PC-9 (cell line): ENCODE data around the gene FGFR3. TPM values are rescaled to one million over a fixed set of nuclear protein-coding genes. Genes with fewer than 3 reads are reported as not detected.
A peak's percentile ranks its signal among the peaks of the same experiment; 100 is the strongest.

Source experiments
- BruUV-seq: library from RNA; stranded (reverse); fragments of 400-500 nt; replicated peaks from 2 replicates; lab custom pipeline; 2021; lab: Mats Ljungman, UMichigan
- CTCF ChIA-PET: fragments of 300-600 bp; sonication (Branson Sonifier 250); formaldehyde crosslinking; loops from one replicate; lab custom pipeline; 2022; ENCODE audit warnings: antibody characterized with exemption; lab: Charles Lee
- POLR2A ChIA-PET: fragments of 300-600 bp; sonication (Branson Sonifier 250); formaldehyde crosslinking; loops from one replicate; lab custom pipeline; 2022; ENCODE audit warnings: antibody characterized with exemption; ENCODE audit not compliant: unreplicated experiment; lab: Charles Lee
- DNase-seq, 2 experiments: peaks; one replicate each; pipeline versions ENCODE4 v3.0.0 to v3.0.0-alpha.2; 2015 to 2022; ENCODE audit warnings: mixed read lengths in 1 of 2
- H2AFZ ChIP-seq: fragments of 200-600 bp; sonication (generic); 2 replicates; pipeline ENCODE4 v1.8.1; 2017; ENCODE audit warnings: antibody characterized with exemption
- H3F3A ChIP-seq: fragments of 200-600 bp; sonication (generic); 2 replicates; pipeline ENCODE4 v1.8.1; 2017; ENCODE audit warnings: antibody characterized with exemption, mild to moderate bottlenecking, low read depth; ENCODE audit not compliant: insufficient read depth
- H3K27ac ChIP-seq: fragments of 200-600 bp; sonication (generic); 2 replicates; pipeline ENCODE4 v1.6.1; 2016; ENCODE audit warnings: mixed run types
- H3K27me3 ChIP-seq: fragments of 200-600 bp; sonication (generic); 2 replicates; pipeline ENCODE4 v1.6.1; 2016; ENCODE audit warnings: low read depth, mixed run types; ENCODE audit not compliant: insufficient read depth
- H3K36me3 ChIP-seq: fragments of 200-600 bp; sonication (generic); 2 replicates; pipeline ENCODE4 v1.6.1; 2016; ENCODE audit warnings: low read depth, mixed run types
- H3K4me1 ChIP-seq: fragments of 200-600 bp; sonication (generic); replicated peaks from 2 replicates; pipeline ENCODE4 v1.6.1; 2016; ENCODE audit warnings: mixed run types; ENCODE audit not compliant: insufficient read depth
- H3K4me2 ChIP-seq: fragments of 200-600 bp; sonication (generic); 2 replicates; pipeline ENCODE4 v1.6.1; 2017; ENCODE audit warnings: mixed run types
- H3K4me3 ChIP-seq: fragments of 200-600 bp; sonication (generic); 2 replicates; pipeline ENCODE4 v1.6.1; 2016; ENCODE audit warnings: mixed run types
- H3K79me2 ChIP-seq: fragments of 200-600 bp; sonication (generic); 2 replicates; pipeline ENCODE4 v1.6.1; 2017; ENCODE audit warnings: low read depth, mixed run types
- H3K9me2 ChIP-seq: fragments of 200-600 bp; sonication (generic); 2 replicates; pipeline ENCODE4 v1.8.1; 2017; ENCODE audit warnings: mild to moderate bottlenecking; ENCODE audit not compliant: insufficient read depth
- H3K9me3 ChIP-seq: fragments of 200-600 bp; sonication (generic); 2 replicates; pipeline ENCODE4 v1.8.1; 2016; ENCODE audit warnings: low read depth; ENCODE audit not compliant: insufficient read depth
- H4K20me1 ChIP-seq: fragments of 200-600 bp; sonication (generic); 2 replicates; pipeline ENCODE4 v1.8.1; 2017; ENCODE audit not compliant: insufficient read depth
- CTCF ChIP-seq: fragments of 200-600 bp; sonication (generic); conservative IDR thresholded peaks from 2 replicates; pipeline ENCODE4 v1.6.1; 2017; ENCODE audit warnings: mixed run types, antibody characterized with exemption, mild to moderate bottlenecking, moderate library complexity
- EZH2 ChIP-seq: fragments of 200-600 bp; sonication (generic); IDR thresholded peaks from 2 replicates; pipeline ENCODE4 v1.8.0; 2017; ENCODE audit warnings: antibody characterized with exemption, low read depth
- intact Hi-C: fragments of 100-400 bp; cut with micrococcal nuclease; formaldehyde crosslinking; loops from one replicate; pipeline ENCODE4 v1.10.0; 2022; ENCODE audit not compliant: unreplicated experiment
- total RNA-seq: library from RNA; stranded (reverse); gene quantifications from 2 replicates; pipeline ENCODE4 v1.2.3, GENCODE V29; 2021

Gene FGFR3
- total RNA-seq, 1 experiment from 2014 or later: 8.2 TPM

- no peak for DNase-seq
- intact Hi-C loops: no loop called here
- TF ChIP-seq EZH2: no peak
- no peak for TF ChIP-seq CTCF
- H3K4me2 ChIP-seq: no peak overlapping the region
- H3K27me3 ChIP-seq: no peaks in the 10 kb centered on the region
- CTCF ChIA-PET: interaction anchor here (0.6 kb wide), 1 partner anchor 138 kb away, joined by 10 read pairs; no protein-coding TSS in a partner anchor
- H3K9me3 ChIP-seq: no peaks in the 10 kb centered on the region
- H4K20me1 ChIP-seq: no peaks in the 10 kb centered on the region
- H3K9me2 ChIP-seq: no peaks in the 10 kb centered on the region
- no peak overlapping the region for H3K4me3 ChIP-seq
- no peak overlapping the region for H3K27ac ChIP-seq
- H3K4me1 ChIP-seq: peaks cover 9% of the 10 kb centered on the region
- peaks cover 20% of the 10 kb centered on the region; the same call in 1 of the 2 replicates for H3F3A ChIP-seq
- BruUV-seq: no TSS peak
- no peaks in the 10 kb centered on the region for H3K79me2 ChIP-seq
- no peak overlapping the region for H2AFZ ChIP-seq
- no peaks in the 10 kb centered on the region for H3K36me3 ChIP-seq
- POLR2A ChIA-PET: interaction anchor here (0.7 kb wide), 1 partner anchor 456 kb away, joined by 6 read pairs; no protein-coding TSS in a partner anchor
These were observed 4.7 kb upstream of the FGFR3 start for GRCh38 chr4:1788254-1788973.

- H3K79me2 ChIP-seq: no peaks in the 10 kb centered on the region
- H3K4me3 ChIP-seq: no peak overlapping the region
- no peaks in the 10 kb centered on the region for H3K9me2 ChIP-seq
- TF ChIP-seq CTCF: no peak
- TF ChIP-seq EZH2: no peak
- BruUV-seq: no TSS peak
- H3F3A ChIP-seq: peaks cover 20% of the 10 kb centered on the region; the same call in 1 of the 2 replicates
- ChIA-PET POLR2A (no interaction called here), CTCF (interaction anchor here (0.7 kb wide), 1 partner anchor 76 kb away, joined by 4 read pairs; no protein-coding TSS in a partner anchor)
- H4K20me1 ChIP-seq: no peaks in the 10 kb centered on the region
- no peak overlapping the region for H3K27ac ChIP-seq
- peaks cover 7% of the 10 kb centered on the region; the same call in 1 of the 2 replicates for H3K4me1 ChIP-seq
- H3K4me2 ChIP-seq: no peak overlapping the region
- H3K36me3 ChIP-seq: no peaks in the 10 kb centered on the region
- no peak overlapping the region for H2AFZ ChIP-seq
- H3K9me3 ChIP-seq: no peaks in the 10 kb centered on the region
- peak in 1 of 2 experiments; percentile 25 for DNase-seq
- peaks cover 7% of the 10 kb centered on the region for H3K27me3 ChIP-seq
- intact Hi-C loops: no loop called here
These were observed 3.5 kb upstream of the FGFR3 start for GRCh38 chr4:1789552-1789951.

GRCh38 chr4:1790005-1790404, 3.1 kb upstream of the FGFR3 start:
- peaks cover 12% of the 10 kb centered on the region for H3K27me3 ChIP-seq
- intact Hi-C loops: loop anchor here (5.0 kb wide), 1 partner anchor 38 kb away; no protein-coding TSS in a partner anchor
- no peak overlapping the region for H3K4me3 ChIP-seq
- H3K36me3 ChIP-seq: no peaks in the 10 kb centered on the region
- TF ChIP-seq EZH2 (no peak), CTCF (no peak)
- H3K4me1 ChIP-seq: peaks cover 7% of the 10 kb centered on the region; the same call in 1 of the 2 replicates
- no peak for DNase-seq
- no peaks in the 10 kb centered on the region for H4K20me1 ChIP-seq
- no peak overlapping the region for H3K27ac ChIP-seq
- no peaks in the 10 kb centered on the region for H3K79me2 ChIP-seq
- H3K9me2 ChIP-seq: no peaks in the 10 kb centered on the region
- no peaks in the 10 kb centered on the region for H3K9me3 ChIP-seq
- H3K4me2 ChIP-seq: no peak overlapping the region
- BruUV-seq: no TSS peak
- ChIA-PET POLR2A (no interaction called here), CTCF (no interaction called here)
- peaks cover 20% of the 10 kb centered on the region; the same call in 1 of the 2 replicates for H3F3A ChIP-seq
- no peak overlapping the region for H2AFZ ChIP-seq
